ENCODE data around the gene MYH7. TPM values are rescaled to one million over a fixed set of nuclear protein-coding genes. Genes with fewer than 3 reads are reported as not detected.

Gene MYH7
- polyA plus RNA-seq, 1 of the 3 experiments (the other 2 are of a cell fraction), result not detected

DNA sequence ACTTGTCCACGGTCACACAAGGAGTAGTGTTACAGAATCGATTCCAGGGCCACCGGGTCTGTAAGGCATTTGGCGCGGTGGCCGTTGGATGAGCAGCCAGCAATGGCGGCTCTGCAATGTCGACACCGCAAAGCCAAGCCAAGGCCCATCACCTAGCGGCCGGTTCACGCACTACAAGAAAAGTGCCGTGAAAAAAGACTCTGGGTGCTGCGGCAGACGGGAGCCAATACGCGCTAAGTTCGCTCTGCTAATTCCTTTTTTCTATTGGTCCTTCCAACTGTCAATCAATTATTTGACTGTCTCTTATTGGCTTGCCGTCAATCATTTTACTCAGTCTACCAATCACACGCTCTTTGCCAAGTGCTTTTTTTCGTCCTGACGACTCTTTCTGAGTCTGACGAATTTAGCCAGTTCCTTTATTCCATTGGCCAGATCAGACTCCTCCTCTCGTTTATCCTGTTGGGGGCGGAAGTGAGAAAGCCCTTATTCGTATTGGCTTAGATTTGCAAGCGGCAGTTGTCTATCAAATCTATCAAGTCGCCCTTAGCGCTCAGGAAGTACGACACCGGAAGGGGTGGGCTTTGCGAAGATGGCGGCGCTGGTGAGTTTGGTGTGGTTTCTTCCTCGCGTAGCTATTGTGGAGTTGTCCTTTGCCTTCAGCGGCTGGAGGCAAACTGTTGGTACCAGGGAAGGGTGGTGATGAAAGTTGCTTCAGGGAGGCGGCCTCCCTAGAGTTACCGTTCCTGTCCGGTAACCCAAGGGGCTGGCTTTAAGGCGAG lies 33.9 kb upstream of the MYH7 start, which contains the start of gene NGDN:
TSS of gene NGDN (plus strand) at position 577 of the 779 bp plus-strand sequence. CDS start at position 590, 13 bp downstream.
- peaks cover 23 to 35% of the 10 kb centered on the region in 2 experiments for H3K36me3 ChIP-seq (replicated peaks in 1 of 2; ENCODE audit: control insufficient read depth in 1 of 2, insufficient read depth in 2 of 2, low read length in 1 of 2)
- 6% methylated on average over 39 of the region's 41 CpGs for WGBS (ENCODE audit: low lambda C conversion rate)
- no peaks in the 10 kb centered on the region for H3K9me3 ChIP-seq
- no peaks in the 10 kb centered on the region for H3K9me2 ChIP-seq
- DNase-seq, result peak; percentile 86
- ChIA-PET POLR2A (interaction anchor here (0.6 kb wide), 1 partner anchor 92 kb away, joined by 3 read pairs; no protein-coding TSS in a partner anchor), CTCF (interaction anchor here (0.7 to 26.4 kb wide), 10 partner anchors 9 to 163 kb away, joined by 3 to 785 read pairs (median 4); partner anchors contain the start of genes AP1G2, PABPN1 and THTPA)
- peak within 1 kb of the TSS; percentile 92 to 96 for H3K4me3 ChIP-seq (ENCODE audit: low read depth in 2 of 2, low read length in 1 of 2)
- no peaks in the 10 kb centered on the region for H3K27me3 ChIP-seq (ENCODE audit: insufficient read depth)
- peak within 1 kb of the TSS; percentile 61 to 88 for H3K27ac ChIP-seq (ENCODE audit: low read depth in 2 of 2, low read length in 1 of 2)
- peaks cover 0 to 7% of the 10 kb centered on the region in 2 experiments; a peak in 2 of 4 replicates for H3K4me1 ChIP-seq (ENCODE audit: control insufficient read depth in 1 of 2, insufficient read depth in 2 of 2, low read depth in 1 of 2, low read length in 1 of 2)
- peak within 1 kb of the TSS; percentile 97 for H2AFZ ChIP-seq (ENCODE audit: low read depth)
- no peaks in the 10 kb centered on the region for H4K20me1 ChIP-seq (ENCODE audit: insufficient read depth)
- peak within 1 kb of the TSS; percentile 81 for H3K4me2 ChIP-seq
- H3K79me2 ChIP-seq (ENCODE audit: insufficient read depth), result peaks cover 30% of the 10 kb centered on the region
- peak within 1 kb of the TSS; percentile 83 for H3K9ac ChIP-seq
- peaks cover 5% of the 10 kb centered on the region for H3F3A ChIP-seq (replicated peaks; ENCODE audit: insufficient read depth)
- TF ChIP-seq RAD21 (IDR thresholded peaks at IDR 0.05; ENCODE audit: low read length), result peak; percentile 69
- no peak for TF ChIP-seq EZH2phosphoT487 (IDR thresholded peaks at IDR 0.05; ENCODE audit: borderline replicate concordance, low read depth)
- peak; percentile 73 for TF ChIP-seq POLR2AphosphoS5 (IDR thresholded peaks at IDR 0.05; ENCODE audit: low read depth, low read length)
- no peak for TF ChIP-seq SIN3A (IDR thresholded peaks at IDR 0.05; ENCODE audit: borderline replicate concordance, low read depth, low read length)
- TF ChIP-seq GATA2 (CRISPR knock-in tag; IDR thresholded peaks at IDR 0.05), result no peak
- TF ChIP-seq, protein P1, sequence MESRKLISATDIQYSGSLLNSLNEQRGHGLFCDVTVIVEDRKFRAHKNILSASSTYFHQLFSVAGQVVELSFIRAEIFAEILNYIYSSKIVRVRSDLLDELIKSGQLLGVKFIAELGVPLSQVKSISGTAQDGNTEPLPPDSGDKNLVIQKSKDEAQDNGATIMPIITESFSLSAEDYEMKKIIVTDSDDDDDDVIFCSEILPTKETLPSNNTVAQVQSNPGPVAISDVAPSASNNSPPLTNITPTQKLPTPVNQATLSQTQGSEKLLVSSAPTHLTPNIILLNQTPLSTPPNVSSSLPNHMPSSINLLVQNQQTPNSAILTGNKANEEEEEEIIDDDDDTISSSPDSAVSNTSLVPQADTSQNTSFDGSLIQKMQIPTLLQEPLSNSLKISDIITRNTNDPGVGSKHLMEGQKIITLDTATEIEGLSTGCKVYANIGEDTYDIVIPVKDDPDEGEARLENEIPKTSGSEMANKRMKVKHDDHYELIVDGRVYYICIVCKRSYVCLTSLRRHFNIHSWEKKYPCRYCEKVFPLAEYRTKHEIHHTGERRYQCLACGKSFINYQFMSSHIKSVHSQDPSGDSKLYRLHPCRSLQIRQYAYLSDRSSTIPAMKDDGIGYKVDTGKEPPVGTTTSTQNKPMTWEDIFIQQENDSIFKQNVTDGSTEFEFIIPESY (IDR thresholded peaks at IDR 0.05; ENCODE audit: borderline replicate concordance, low read depth), result 0 out of 2 replicates have a peak, but pooled peaks have one; percentile 10
- no peak for TF ChIP-seq MEF2A (IDR thresholded peaks at IDR 0.05; ENCODE audit: borderline replicate concordance, low read depth)
- peak; percentile 91 for TF ChIP-seq YY1 (IDR thresholded peaks at IDR 0.05; ENCODE audit: low read depth)
- TF ChIP-seq MXI1 (IDR thresholded peaks at IDR 0.05; ENCODE audit: low read depth, low read length), result peak; percentile 74; the same call in 1 of the 2 replicates
- TF ChIP-seq RXRA (IDR thresholded peaks at IDR 0.05; ENCODE audit: borderline replicate concordance, low read depth), result no peak
- TF ChIP-seq EP300 (IDR thresholded peaks at IDR 0.05; ENCODE audit: borderline replicate concordance in 1 of 2, low read depth in 1 of 2, low read length in 1 of 2), result no peak
- TF ChIP-seq RCOR1 (IDR thresholded peaks at IDR 0.05; ENCODE audit: low read length), result peak; percentile 26; the same call in 1 of the 2 replicates
- no peak for TF ChIP-seq TCF12 (IDR thresholded peaks at IDR 0.05)
- TF ChIP-seq, protein P2, sequence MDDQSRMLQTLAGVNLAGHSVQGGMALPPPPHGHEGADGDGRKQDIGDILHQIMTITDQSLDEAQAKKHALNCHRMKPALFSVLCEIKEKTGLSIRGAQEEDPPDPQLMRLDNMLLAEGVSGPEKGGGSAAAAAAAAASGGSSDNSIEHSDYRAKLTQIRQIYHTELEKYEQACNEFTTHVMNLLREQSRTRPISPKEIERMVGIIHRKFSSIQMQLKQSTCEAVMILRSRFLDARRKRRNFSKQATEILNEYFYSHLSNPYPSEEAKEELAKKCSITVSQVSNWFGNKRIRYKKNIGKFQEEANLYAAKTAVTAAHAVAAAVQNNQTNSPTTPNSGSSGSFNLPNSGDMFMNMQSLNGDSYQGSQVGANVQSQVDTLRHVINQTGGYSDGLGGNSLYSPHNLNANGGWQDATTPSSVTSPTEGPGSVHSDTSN (IDR thresholded peaks at IDR 0.05), result peak; percentile 99
- TF ChIP-seq, protein P3, sequence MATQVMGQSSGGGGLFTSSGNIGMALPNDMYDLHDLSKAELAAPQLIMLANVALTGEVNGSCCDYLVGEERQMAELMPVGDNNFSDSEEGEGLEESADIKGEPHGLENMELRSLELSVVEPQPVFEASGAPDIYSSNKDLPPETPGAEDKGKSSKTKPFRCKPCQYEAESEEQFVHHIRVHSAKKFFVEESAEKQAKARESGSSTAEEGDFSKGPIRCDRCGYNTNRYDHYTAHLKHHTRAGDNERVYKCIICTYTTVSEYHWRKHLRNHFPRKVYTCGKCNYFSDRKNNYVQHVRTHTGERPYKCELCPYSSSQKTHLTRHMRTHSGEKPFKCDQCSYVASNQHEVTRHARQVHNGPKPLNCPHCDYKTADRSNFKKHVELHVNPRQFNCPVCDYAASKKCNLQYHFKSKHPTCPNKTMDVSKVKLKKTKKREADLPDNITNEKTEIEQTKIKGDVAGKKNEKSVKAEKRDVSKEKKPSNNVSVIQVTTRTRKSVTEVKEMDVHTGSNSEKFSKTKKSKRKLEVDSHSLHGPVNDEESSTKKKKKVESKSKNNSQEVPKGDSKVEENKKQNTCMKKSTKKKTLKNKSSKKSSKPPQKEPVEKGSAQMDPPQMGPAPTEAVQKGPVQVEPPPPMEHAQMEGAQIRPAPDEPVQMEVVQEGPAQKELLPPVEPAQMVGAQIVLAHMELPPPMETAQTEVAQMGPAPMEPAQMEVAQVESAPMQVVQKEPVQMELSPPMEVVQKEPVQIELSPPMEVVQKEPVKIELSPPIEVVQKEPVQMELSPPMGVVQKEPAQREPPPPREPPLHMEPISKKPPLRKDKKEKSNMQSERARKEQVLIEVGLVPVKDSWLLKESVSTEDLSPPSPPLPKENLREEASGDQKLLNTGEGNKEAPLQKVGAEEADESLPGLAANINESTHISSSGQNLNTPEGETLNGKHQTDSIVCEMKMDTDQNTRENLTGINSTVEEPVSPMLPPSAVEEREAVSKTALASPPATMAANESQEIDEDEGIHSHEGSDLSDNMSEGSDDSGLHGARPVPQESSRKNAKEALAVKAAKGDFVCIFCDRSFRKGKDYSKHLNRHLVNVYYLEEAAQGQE (IDR thresholded peaks at IDR 0.05; ENCODE audit: low read depth, low read length), result peak; percentile 26; the same call in 1 of the 2 replicates
- peak; percentile 46 for TF ChIP-seq CHD2 (IDR thresholded peaks at IDR 0.05; ENCODE audit: low read length, partially characterized antibody)
- TF ChIP-seq, protein P4, sequence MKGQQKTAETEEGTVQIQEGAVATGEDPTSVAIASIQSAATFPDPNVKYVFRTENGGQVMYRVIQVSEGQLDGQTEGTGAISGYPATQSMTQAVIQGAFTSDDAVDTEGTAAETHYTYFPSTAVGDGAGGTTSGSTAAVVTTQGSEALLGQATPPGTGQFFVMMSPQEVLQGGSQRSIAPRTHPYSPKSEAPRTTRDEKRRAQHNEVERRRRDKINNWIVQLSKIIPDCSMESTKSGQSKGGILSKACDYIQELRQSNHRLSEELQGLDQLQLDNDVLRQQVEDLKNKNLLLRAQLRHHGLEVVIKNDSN (IDR thresholded peaks at IDR 0.05; ENCODE audit: borderline replicate concordance, low read depth), result no peak
- peak; percentile 76; the same call in 1 of the 2 replicates for TF ChIP-seq ELF1 (IDR thresholded peaks at IDR 0.05)
- TF ChIP-seq, protein P5, sequence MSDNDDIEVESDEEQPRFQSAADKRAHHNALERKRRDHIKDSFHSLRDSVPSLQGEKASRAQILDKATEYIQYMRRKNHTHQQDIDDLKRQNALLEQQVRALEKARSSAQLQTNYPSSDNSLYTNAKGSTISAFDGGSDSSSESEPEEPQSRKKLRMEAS (IDR thresholded peaks at IDR 0.05; ENCODE audit: low read depth), result peak; percentile 88
- TF ChIP-seq FOXM1 (IDR thresholded peaks at IDR 0.05; ENCODE audit: low read depth), result no peak
- TF ChIP-seq SMC3 (IDR thresholded peaks at IDR 0.05; ENCODE audit: low read depth, low read length), result peak; percentile 59
- TF ChIP-seq FOXJ3 (CRISPR knock-in tag; IDR thresholded peaks at IDR 0.05), result no peak
- TF ChIP-seq TAF1 (IDR thresholded peaks at IDR 0.05; ENCODE audit: borderline replicate concordance, low read depth, low read length), result peak; percentile 84
- TF ChIP-seq NRF1 (IDR thresholded peaks at IDR 0.05; ENCODE audit: low read depth, low read length), result no peak
- TF ChIP-seq JUND (IDR thresholded peaks at IDR 0.05), result no peak
